ENCODE data around the gene HSFY2.
"Not testable (repeated sequence)": the region's sequence is repeated elsewhere in the genome, so short reads cannot be mapped to it uniquely, and the experiment has no call there.

The HSFY2 gene

DNA sequence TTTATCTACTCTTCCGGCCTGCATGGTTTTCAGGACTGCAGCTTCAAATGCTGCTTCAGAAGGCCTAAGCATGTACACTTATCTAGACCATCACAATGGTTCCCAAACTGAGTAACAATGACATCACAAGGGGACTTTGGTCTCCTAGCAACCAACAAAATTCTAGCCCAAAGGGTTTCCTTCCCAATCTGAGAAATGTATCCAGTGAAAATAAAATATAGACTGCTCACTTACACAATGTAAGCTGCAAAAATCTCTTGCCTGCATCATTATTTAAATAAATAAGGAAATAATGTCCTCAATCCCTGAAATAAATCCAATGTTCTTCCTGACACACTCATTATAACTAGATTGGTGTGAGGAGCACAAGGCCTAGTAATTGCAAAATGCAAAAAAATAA, at the start of gene HSFY2:
Gene HSFY2 (minus strand): TSS at position 101 of the 400 bp plus-strand sequence. CDS start 117 bp downstream, outside the sequence.
- DNase-seq: not testable (repeated sequence)

GRCh38 chrY:18815751-18816150, 42.2 kb upstream of the HSFY2 start:
- not testable (repeated sequence) for DNase-seq

DNA sequence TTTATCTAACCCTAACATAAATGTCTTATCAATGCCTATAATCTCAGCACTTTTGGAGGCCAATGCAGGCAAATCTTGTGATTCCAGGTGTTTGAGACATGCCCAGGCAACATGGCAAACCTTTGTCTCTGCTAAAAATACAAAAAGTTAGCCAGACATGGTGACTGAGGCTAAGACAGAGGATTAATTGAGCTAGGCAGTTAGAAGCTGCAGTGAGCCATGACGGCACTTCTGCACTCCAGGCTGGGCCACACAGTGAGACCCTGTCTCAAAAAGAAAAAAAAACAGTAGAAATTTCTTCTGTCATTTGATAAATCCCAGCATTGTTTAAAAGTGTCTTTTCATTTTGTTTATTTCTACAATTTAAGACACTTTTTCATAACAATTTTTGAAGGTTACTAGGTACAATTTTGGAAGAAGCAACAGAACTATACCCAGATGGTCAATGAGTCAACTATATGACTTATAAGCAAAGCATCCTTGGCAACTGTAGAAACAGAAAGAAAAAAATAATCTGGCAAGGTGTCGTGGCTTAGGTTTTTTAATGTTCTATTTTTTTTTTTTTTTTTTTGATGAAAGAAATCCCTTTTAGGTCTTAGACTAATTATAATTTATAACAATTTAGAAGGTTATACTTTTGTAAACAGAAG, 15.3 kb upstream of the HSFY2 start:
- DNase-seq: not testable (repeated sequence)

DNA sequence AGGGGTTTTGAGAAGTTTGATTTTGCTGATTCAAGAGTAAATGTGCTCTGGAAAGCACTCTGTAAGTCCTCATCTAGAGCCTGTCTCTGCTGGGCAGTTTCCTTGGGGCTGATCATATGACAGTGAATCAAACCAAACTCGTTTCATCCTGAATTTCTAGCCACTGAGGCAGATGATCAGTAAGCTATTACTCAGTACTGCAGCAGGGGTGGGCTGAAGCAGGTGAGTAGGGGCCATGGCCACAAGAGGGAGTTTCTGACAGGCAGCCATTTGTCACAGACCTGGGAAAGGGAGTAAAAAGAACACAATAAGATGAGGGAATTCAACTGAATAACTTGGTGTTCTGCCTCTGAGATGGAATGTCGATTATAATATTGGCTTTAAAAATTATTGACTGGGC, 19.5 kb downstream of the HSFY2 start:
- not testable (repeated sequence) for DNase-seq

GRCh38 chrY:18753133-18753815, 20.3 kb downstream of the HSFY2 start:
- DNase-seq: not testable (repeated sequence)

GRCh38 chrY:18723714-18724113, 49.8 kb downstream of the HSFY2 start:
- DNase-seq: not testable (repeated sequence)

Measured in CD4-positive, alpha-beta T cell treated with Interleukin-17A for 1 hour (primary cell).